HS-27A (cell line): ENCODE results near the gene COPS6.
"Not testable (repeated sequence)": the region's sequence is repeated elsewhere in the genome, so short reads cannot be mapped to it uniquely, and the experiment has no call there.

Source experiments
- DNase-seq: peaks from one replicate; pipeline ENCODE4 v3.0.0-alpha.2; 2012; ENCODE audit warnings: low read depth, missing footprints

COPS6 gene

DNA sequence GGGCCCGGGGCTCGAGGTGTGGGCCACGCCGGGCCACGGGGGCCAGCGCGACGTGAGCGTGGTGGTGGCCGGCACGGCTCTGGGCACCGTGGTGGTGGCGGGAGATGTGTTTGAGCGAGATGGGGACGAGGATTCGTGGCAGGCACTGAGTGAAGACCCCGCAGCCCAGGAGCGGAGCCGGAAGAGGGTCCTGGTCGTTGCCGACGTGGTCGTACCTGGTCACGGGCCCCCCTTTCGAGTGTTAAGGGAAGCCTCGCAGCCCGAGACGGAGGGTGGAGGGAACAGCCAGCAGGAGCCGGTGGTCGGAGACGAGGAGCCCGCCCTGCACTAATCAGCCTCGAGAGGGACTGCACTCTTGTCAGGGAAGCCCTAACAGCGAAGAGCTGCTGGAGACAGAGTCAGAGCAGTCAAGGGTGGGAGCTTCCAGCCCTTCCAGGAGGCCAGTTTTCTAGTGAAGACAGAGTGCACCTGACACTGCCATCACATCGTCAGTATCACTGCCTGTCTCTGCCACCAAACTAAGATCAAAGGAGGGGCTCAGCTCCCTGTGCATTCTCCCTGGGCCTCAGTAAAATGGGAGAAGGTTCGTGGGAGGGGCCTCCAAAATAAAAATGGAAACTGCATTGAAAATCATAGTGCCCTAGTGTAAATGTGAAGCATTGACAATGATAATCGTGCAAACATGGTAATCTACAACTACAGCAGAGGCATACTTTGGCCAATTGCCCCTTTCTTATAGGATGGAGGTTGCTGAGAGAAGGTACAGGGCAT, 39.3 kb downstream of the COPS6 start:
- DNase-seq, result no peak

DNA sequence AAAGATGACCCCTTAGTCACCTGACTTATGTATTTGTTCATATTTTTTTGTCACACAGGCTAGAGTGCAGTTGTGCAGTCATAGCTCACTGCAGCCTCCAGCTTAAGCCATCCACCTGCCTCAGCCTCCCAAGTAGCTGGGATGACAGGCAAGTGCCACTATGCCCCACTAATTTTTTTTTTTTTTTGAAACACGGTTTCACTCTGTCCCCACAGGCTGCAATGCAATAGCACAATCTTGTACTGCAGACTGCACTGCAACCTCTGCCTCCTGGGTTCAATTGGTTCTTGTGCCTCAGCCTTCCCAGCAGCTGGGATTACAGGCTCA, 39.8 kb downstream of the COPS6 start:
- no peak for DNase-seq

DNA sequence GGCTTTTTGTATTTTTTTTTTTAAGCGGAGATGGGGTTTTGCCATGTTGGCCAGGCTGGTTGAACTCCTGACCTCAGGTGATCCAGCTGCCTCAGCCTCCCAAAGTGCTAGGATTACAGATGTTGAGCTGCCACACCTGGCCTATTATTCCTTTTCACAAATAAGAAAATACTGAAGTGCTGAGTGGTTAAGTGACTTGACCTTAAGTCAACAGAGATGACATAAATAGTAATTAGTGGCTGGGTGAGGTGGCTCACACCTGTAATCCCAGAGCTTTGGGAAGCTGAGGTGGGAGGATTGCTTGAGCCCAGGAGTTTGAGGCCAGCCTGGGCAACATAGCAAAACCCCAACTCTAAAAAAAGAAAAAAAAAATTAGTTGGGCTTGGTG, 41.4 kb downstream of the COPS6 start:
- not testable (repeated sequence) for DNase-seq

DNA sequence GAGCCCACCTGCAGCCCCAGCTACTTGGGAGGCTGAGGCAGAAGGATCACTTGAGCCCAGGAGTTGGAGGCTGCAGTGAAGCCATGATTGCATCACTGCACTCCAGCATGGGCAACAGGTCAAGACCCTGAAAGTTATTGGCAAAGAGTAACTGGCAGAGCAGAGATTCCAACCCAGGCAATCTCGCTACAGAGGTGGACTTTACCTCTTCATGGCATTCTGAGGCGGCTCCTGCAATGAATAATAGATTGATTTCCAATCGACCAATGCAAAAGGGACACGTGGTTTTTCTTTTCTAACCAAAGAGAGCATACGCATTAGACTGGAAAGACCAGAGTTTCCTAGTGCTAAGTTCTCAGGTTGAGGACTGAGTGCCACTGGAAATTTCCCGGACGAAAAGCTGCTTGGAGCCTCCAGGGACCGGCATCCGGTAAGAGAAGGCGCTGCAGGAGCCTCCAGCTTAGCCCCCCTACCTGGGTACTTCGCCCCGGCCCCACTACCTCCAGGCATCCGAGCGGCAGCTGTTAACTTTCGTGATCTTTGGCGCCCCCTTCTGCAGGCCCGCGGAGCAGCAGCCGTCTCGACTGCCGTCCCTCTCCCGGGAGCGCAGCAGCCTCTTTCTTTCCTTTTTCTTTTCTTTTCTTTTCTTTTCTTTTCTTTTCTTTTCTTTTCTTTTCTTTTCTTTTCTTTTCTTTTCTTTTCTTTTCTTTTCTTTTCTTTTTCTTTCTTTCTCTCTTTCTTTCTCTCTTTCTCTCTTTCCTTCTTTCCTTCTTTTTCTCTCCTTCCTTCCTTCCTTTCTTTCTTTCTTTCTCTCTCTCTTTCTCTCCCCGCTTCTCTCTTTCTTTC, 42.1 kb downstream of the COPS6 start:
- DNase-seq, result no peak

DNA sequence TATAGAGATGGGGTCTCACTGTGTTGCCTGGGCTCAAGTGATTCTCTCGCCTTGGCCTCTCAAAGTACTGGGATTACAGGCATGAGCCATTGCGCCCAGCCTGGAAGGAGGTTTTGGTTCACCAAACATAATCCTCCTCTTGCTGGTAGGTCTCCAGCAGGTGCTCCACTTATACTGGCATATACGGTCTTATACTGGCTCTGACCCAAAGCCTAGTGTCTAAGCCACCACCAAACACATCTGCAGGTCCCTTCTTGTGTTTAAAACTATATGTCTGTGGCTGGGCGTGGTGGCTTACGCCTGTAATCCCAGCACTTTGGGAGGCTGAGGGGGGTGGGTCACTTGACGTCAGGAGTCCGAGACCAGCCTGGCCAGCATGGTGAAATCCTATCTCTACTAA, 43.4 kb downstream of the COPS6 start:
- DNase-seq, result no peak

DNA sequence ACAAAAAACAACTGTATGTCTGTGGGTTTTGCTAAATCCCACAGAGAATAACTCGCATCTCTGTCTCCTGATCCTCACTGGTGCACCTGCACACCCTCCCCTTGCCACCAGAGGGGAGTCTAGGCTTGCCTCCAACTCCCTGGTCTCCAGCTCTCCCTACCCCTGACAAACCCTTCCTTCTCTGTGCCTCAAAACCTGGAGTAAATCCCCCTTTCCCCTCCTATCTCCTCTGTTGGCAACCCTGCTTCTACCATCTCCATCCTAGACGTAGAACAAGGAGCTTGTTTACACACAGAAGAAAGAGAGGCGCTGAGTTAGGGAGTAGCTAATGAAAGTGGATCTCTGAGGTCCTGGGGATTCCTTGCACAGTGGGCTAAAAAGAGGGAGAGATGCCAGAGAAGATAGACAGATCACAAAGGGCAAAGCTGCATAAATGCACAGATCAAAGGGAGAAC, 44.0 kb downstream of the COPS6 start:
- DNase-seq, result no peak

DNA sequence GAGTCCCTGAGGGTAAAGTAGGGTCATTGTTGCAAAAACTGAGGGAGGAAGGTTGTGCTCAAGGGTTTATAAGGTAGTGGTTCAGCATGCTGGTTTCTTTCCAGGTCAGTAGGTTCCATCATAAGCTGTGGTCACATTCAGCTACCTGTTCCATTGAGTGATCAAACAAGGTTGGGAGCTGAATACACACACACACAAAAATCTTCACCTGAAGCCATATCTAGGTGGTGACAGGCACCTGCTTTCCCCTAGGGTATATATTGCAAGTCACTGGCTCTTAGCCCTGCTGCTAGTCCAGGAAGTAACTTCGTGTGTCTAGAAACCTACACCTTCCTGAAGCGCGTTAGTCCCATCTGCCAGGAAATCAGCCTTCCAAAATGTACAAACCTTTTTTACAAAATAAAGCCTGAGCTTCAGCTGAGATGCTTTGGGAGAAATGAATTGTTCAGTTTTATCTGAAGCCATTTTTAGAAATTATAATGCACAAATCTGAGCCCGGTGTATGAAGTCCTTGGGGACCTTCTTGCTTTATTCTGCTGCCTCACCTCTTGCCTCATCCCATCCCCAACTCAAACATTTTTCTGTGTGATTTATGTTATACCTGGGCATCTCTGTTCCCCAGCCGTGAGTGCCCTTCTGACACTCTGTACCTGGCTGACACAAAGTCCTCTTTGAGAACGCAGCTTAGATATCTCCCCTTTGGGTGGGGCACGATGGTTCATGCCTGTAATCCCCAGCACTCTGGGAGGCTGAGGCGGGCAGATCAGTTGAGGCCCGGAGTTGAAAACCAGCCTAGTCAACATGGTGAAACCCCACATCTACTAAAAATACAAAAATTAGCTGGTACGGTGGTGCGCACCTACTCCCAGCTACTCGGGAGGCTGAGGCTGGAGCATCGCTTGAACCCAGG, 49.3 kb downstream of the COPS6 start:
- DNase-seq, result no peak

DNA sequence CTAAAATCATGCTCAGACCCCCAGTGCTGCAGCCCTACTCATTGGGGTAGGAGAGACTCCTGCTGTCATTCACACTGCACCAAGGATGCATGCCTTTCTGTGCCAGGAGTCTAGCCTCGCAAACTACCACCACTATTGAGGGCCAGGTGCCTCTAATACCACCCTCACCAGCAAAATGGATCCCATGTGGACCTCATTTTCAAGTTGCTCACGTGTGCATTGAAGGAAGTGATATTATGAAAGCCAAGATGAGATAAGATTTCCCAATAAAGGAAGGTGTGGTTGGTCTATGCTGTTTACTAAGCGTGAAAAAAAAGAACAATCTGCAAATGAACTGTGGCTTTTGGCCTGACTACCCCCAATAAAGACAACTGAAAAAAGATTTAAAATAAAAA, 52.8 kb downstream of the COPS6 start:
- no peak for DNase-seq
